ENCODE data around the gene DHCR24. TPM values are rescaled to one million over a fixed set of nuclear protein-coding genes. Genes with fewer than 3 reads are reported as not detected.

DHCR24 gene
- total RNA-seq (ENCODE audit: low replicate concordance), result 57.9 and 80.2 TPM in 2 replicates

GRCh38 chr1:54886724-54887664 is at the start of gene DHCR24:
TSS of gene DHCR24 (minus strand) at chr1:54887195. CDS start at chr1:54887119, 76 bp downstream.

GRCh38 chr1:54800899-54801759 is 85.9 kb downstream of the DHCR24 start, which contains the start of gene TTC22:
TSS of gene TTC22 (minus strand) at chr1:54801323. CDS start at chr1:54801163, 160 bp downstream.

Other genes with a start within 250 kb of the DHCR24 start
- gene MROH7, start 245.4 kb downstream of the DHCR24 start, total RNA-seq (ENCODE audit: low replicate concordance), result 0.15 and 0.59 TPM in 2 replicates
- gene TTC4, start 171.3 kb downstream of the DHCR24 start, total RNA-seq (ENCODE audit: low replicate concordance), result 13.0 and 13.5 TPM in 2 replicates
- 3.3 and 4.5 TPM in 2 replicates for gene PARS2, start 122.7 kb downstream of the DHCR24 start, total RNA-seq (ENCODE audit: low replicate concordance)
- not detected in 2 replicates for gene TTC22, start 85.9 kb downstream of the DHCR24 start, total RNA-seq (ENCODE audit: low replicate concordance)
- not detected in 2 replicates for gene TMEM61, start 93.4 kb upstream of the DHCR24 start, total RNA-seq (ENCODE audit: low replicate concordance)
- not detected in 2 replicates for gene BSND, start 111.7 kb upstream of the DHCR24 start, total RNA-seq (ENCODE audit: low replicate concordance)
- 0.23 and 0.90 TPM in 2 replicates for gene PCSK9, start 152.4 kb upstream of the DHCR24 start, total RNA-seq (ENCODE audit: low replicate concordance)